GM21390 (cell line): ENCODE results near the gene CDH23.

Experiments used
- ATAC-seq: cut with Tn5 transposase; IDR thresholded peaks from one replicate; pipeline ENCODE4 v1.9.1; 2021; ENCODE audit not compliant: unreplicated experiment

CDH23 gene

DNA sequence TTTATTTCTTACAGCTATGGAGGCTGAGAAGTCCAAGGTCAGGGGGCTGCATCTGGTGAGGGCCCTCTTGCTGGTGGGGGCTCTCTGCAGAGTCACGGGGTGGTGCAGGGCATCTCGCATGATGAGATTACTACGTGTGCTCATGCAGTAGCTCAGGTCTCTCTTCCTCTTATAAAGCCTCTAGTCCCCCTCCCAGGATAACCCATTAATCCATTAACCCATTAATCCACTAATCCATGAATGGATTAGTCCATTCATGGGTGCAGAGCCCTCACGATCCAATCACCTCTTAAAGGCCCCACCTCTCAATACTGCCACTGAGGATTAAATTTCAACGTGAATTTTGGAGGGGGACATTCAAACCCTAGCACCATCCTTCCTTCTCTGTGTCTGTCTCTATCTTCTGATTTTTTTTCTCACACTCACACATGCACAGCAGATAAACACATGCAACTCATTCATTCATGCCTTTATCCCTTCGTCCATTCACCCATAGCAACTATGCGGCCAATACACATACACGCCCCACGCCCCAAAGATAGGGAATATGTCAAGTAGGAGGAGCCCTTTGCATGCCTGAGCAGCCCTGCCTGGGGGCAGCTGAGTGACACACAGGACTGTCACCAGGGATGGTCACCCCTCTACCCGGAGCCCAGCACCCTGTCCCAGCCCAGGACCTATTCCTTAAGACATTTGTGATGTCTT, 236.3 kb downstream of the CDH23 start:
- ATAC-seq: no peak

DNA sequence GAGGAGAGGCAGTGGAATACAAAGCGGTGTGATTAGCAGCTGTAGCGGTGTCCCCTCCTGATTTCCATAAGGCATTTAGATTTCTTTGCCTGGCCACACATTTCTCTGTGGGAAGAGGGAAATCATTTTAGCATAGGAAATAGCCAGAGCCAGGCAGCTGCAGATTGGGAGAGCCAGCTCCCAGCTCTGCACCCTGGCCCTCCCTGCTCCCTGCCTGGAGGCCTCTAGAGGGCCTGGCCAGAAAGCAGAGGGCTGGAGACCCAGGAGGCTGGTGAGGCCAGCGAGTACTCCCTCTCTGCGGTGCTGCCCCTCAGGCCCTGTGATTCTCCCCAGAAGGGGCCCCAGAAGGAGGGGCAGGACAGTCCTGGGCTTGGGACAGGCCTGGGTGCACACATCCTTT, 237.2 kb downstream of the CDH23 start:
- ATAC-seq: no peak

DNA sequence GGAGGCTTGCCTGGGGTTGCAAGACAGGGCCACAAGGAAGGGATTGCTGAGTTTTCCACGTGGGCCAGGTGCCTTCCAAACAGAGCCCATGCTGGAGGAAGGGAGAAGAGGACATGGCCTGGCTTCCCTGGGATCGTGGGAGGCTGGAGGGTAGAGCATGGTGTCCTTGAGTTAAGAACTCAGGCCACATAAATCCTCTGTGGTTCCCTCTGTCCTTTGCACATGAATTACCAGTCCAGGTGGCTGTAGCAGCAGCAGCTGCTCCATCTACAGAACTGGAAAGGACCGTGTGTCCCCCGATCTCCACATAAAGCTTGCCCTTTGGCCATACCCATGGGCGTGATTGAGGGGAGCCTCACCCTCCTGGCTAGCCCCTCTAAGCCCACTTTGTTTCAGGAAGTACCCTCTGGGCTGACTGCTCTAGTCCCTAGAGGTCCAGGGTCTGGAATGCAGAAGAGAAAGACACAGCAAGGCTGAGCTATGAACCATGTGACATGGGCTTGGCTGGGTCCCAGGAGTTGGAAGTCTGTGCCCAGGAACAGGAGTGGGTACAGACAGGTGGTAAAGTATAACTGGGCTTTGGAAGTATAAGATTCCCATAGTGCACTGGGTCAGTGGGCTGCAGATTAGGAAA, 237.9 kb downstream of the CDH23 start:
- ATAC-seq: no peak

DNA sequence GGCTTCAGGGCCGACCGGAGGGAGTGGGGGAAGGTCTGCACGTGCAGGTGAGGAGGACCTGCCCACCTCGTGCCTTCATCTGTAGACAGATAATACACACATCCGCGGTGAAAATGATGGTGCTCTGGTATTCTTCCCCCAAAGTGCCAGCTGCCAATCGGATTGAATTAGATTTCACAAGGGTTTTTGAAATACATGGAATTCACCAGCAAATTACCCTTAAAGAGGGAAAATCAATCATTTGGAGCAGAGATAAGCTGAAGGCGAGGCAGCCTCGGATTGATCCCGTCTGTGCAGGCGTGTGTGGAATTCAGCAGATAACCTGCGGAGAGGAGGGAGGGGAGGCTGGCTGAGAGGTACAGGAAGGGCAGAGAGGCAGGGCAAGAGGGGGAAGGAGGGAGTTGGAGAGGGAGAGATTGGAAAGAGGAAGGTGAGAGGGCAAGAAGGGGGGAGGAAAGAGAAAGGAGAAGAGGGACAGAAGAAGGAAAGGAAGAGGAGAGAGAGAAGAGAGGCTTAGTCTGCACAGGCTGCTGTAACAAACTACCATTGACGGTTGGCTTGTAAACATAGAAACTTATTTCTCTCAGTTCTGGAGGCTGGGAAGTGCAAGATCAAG, 238.6 kb downstream of the CDH23 start:
- ATAC-seq: no peak

DNA sequence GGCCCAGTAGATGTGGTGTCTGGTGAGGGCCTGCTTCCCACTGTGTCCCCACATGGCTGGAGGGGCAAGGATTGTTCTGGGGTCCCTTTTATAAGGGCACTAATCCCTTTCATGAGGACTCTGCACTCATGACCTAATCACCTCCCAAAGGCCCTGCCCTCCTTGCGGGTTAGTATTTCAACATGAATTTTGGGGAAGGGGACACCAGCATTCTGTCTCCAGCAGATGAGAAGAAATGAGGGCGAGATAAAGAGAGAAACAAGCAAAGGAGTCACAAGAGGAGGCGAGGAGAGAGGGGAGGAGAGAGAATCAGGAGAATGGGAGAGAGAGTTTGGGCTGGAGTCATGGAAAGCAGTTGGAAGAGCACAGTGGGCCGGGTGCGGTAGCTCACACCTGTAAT, 239.1 kb downstream of the CDH23 start:
- no peak for ATAC-seq

DNA sequence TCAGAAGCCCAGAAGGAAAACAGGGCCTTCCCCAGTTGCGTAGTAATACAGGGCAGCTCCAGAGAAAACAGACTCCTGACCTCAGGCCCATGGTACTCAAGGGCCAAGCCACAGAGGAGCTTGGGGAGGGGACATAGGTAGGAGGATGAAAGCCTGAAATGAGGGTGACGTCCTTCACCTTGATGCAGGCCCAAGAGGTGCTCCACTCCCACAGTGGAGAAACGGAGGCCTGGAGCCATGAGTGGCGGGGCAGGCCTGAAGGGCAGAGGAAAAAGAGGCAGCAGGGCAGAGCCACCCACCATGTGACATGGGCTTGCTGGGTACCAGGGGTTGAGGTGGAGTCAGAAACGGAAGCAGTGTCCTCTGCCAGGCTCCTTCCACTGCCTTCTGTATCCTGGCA, 239.9 kb downstream of the CDH23 start:
- ATAC-seq: no peak

DNA sequence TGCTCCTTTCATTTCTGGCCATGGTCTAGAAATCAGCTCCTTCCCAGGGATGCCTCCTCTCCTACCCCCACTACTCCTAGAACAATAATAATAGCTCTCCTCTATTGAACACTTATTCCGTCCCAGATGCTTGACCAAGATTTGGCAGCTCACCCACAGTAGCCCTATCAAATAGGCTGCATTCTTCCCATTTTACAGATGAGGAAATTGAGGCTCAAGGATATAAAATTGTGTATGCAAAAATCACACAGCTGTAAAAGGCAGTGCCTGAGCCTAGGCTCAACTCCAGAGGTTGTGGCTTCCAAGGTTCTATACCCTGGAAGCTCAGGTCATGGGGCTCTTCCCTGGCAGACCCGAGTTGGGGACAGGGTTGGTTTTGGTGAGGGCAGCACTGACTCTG, 240.6 kb downstream of the CDH23 start:
- no peak for ATAC-seq

DNA sequence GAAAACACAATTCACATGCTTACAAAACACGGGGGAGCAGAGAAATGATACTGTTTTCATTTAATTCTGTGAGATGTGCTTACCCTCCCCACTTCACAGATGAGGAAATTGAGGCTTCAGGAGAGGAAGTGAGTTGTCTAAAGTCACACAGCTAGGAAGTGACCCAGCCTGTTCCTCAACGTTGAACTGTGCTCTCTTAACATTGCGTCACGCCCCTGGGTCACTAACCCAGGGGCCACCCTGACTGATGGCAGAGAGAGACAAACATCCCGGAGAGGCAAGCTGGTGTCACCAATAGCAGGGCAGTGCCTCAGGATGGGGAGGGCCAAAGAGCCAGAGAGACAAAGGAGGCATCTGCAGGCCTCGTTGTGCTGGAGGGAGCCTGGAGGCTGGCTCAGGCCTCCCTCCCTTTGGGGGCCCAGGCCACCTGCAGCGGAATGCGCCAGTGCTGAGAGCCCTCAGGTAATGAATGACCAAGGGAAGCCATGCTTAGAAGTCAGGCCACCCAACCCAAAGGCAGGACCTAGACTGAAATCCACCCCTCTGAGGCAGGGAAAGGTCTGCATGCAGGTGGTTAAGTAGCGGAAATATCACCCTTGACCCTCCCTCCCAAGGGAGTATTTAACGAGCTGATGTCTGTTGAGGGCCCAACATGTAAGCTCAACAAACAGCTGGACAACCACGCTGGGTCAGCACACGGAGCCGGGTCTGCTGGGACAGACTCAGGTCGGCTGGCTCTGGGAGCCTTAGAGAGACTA, 241.5 kb downstream of the CDH23 start:
- no peak for ATAC-seq

DNA sequence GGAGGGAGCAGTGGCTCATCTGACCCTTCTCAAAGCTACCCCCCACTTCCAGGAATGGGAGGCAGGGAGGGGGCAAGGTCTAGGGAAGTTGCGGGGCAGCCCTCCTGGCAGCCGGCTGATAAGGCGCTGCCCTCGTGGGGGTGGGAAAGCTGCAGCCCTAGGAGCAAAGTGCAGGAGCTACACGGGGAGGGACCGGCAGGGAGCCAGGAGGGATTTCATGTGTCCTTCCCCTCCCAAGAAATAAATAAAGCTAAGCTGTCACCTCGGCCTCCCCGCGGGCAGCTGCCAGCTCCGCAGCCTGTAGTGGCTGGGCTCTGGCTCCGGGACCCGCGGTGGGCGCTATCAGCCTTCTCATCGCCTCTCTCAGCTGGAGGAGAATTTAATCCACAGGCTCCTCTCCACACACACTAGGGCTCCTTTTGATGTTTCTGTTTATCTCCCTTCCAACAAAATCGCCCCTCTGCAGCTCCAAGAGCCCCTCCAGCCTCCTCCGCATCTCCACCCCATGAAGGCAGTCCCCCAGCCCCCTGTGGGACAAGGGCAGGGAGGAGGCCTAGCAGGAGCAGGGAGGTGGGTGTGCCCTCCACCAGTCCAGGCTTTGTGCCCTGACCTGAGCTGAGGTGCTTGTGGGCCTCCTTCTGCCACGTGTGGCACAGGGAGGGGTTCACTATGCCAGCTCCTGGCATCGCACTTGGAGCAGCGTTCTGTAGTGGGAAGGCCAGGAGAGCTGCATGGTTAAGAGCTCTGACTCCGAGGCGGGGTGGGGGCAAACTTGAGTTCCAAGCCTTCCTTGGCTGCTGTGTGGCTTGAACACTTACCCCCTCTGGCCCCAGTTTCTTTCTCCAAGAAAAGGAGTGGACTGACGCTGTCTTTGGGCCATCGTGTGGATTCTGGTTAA, 242.4 kb downstream of the CDH23 start:
- ATAC-seq: no peak

DNA sequence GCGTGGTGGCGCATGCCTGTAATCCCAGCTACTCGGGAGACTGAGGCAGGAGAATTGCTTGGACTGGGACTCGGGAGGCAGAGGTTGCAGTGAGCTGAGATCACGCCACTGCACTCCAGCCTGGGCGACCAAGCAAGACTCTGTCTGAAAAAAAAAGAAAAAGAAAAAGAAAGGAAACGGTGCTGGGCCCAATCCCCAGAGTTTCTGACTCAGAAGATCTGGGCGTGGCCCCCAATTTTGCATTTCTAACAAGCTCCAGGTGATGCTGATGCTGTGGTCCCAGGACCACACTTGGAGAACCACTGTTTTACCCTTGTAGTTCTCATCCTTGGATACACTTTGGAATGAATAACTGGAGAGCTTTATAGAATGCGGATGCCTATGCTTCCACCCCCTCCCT, 243.9 kb downstream of the CDH23 start:
- no peak for ATAC-seq

DNA sequence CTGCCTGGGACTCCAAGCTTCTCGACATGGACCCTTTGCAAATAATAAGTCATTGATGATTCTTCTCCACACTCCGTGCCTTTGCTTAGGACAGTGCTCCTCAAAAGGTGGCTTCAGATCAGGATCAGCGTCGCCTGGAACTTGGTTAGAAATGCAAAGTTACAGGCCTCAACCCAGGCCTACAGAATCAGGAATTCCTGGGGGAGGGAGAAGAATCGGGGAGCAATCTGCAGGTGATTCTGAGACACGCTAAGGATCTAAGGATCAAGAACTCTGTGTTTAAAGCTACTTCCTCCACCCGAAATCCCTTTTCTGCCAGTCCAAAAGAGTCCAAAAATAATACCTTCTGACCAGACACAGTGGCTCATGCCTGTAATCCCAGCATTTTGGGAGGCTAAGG, 244.7 kb downstream of the CDH23 start:
- no peak for ATAC-seq

DNA sequence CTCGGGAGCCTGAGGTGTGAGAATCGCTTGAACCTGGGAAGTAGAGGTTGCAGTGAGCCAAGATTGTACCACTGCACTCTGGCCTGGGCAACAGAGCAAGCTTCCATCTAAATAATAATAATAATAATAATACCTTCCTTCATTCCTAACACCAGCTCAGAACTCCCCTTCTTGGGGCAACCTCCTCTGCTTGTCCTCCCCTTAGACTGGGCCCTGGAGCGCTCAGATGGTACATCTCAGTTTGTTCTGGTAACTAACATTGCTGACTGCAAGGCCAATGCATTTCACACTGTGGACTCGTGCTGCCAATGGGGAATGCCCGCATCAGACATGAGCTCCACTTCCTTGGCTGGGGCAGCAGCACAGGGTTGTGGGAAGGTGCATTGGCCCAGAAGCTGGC, 245.3 kb downstream of the CDH23 start:
- no peak for ATAC-seq

DNA sequence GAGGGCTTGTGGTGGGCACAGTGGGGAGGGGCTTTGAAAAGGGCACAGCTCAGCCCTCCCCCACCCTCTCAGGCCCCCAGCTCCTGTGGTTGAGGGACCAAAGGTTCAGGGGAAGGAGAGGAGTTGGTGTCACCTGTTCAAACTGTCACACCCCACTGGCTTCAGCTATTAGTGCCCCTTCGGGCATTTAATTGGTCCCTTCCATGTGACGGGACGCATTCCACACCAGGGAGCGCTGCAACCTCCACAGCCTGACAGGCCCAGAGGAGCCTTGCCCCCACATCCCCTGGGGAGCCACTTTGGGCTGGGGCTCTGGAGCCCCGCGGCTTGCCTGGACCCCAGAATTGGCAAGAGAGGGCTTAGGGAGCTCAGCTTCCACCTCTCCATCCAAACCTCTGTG, 247.2 kb downstream of the CDH23 start:
- no peak for ATAC-seq

DNA sequence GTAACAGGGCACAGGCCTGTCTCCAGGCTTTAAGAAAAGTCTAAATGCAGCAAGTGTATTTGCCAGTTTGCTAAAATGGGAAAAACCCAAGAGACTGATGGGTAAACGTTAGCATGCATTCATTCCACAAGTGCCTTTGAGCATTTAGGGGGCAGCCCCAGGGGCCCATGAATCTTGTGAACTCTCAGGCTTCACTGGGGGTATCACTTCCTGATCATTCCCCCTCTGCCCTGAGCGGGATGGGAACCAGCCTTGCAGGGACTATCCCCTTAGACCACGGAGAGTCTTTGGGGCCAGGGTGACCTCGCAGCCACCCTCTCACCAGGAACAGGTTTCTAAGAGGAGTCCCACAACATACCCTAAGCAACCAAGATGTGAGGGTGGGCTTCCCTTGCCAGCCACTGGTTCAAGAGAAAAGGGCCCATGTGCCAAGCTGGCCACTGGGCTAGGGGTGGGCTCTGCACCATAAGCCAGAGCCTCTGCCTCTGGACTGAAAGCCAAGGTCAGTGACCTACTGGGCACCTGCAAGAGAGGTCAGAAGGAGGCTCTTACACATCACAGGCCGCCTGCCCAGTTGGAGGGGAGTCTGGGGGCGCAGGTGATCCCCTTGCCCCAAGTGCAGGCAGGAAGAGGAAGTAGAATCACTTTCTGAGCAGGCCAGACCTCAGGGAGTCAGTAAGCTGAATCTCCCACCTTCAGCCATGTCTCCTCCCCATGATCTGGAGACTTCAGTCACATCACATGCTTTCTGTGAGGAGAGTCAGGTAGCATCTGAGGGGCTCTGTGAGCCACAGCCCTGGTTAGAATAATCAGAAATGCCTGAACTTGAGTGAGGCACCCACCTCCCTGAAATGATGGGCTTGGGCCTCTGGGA, 247.8 kb downstream of the CDH23 start:
- no peak for ATAC-seq

DNA sequence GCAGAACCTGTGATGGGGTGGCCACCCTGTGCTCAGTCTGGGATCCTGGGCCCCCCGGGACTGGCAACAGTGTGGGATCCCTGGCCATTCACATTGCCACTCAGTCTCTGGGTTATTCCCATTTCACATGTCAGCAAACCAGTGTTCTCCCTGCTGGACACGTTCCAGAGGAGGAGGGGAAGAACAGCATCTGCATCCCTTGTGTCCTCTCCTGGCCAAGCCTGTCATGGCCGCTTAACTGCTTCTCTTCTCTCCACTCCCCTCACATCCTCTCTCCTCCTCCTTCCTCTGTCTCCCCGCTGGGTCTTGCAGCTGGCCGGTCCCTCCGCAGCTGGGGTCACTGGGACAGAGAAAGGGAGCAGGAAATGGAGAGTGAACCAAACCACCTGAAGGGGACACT, 248.5 kb downstream of the CDH23 start:
- ATAC-seq: no peak

DNA sequence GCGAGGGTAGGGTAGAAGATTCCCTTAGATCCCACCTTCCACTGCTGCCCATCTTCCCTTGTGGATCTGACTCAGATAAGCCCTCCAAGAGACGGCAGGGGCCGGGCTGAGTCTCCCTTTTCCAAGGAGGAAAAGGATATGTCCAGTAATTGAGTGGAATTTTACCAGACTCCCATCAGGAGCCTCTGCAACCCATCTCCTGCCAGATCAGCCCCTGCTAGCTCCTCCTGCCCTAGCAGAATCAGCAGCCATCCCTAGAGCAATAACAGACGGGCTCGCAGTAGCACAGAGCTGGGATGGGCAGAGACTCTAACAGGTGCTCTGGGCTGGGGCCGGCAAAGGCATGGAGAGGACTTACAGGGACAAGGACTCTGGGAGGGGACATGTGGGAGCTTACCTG, 249.3 kb downstream of the CDH23 start:
- ATAC-seq: no peak

DNA sequence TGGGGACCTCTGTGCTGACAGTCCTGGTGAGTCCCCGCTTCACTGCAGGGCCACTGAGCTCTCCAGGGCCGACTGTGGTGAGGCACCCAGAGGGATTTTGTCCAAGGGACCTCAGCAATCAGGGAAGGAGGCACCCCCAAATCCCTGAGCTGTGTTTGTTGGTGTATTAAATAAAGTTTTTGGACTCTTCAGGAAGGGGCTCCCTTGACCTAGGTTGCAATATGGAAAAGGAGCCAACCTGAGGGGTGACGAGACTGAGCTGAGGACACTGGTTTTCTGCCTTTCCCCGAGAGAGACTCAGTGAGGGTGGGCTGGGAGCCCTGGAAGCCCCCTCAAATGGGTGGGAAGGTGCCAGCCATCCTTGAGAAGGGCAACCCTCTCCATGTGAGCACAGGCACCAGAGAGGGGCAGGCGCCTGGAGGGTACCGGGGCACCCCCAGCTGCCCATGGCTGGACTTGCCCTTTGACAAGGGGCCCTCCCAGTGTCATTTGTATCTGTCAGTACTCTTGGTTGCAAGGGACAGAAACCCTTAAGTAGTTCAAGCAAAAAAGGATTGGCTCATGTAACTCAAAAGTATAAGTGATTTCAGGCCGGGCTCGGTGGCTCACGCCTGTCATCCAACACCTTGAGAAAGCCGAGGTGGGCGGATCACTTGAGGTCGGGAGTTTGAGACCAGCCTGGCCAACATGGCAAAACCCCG, 250.0 kb downstream of the CDH23 start:
- ATAC-seq: no peak

DNA sequence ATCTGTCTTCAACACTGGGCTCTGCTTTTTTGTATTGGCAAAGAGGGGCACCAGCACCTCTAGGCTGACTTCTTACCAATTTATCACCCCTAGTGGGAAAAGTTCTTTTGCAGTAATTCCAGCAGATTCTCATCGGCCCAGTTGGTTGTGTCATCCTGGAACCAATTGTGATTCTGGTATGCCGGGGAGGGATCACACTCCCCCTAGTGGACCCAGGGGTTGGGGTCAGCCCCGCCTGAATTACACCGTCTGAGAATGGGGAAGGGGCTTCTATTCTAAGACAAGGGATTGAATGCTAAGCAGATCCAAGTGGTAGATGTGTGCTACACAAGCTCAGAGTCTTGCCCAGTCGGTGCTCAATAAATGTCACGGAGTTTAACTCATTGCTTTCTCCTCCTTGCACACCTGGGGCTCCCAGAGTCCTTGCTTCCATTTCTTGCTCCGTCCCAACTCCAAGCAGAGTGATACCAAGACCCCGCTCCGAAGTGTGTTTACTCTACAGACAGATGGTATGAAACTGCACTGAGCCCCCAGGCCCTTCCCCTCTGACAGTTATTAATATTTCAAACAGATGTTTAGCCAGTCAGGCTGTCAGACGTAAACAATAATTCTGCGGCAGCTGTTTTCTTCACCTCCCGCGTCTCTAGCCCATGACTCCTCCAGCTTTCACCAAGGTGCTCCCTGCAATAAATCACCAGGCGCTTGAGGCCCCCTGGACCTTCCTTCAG, 251.0 kb downstream of the CDH23 start:
- no peak for ATAC-seq
